ENCODE results near the gene CHST11. TPM values are rescaled to one million over a fixed set of nuclear protein-coding genes. Genes with fewer than 3 reads are reported as not detected.
A peak's percentile ranks its signal among the peaks of the same experiment; 100 is the strongest.
"Not testable (repeated sequence)": the region's sequence is repeated elsewhere in the genome, so short reads cannot be mapped to it uniquely, and the experiment has no call there.

Gene CHST11
- polyA plus RNA-seq, 3 donors: 7.0 to 8.0 (median 7.5) TPM

GRCh38 chr12:104602406-104602805, 145.7 kb downstream of the CHST11 start:
- no peak for DNase-seq (ENCODE audit: extremely low read depth in 1 of 11, low read depth in 9 of 11, low spot score in 4 of 11)

DNA sequence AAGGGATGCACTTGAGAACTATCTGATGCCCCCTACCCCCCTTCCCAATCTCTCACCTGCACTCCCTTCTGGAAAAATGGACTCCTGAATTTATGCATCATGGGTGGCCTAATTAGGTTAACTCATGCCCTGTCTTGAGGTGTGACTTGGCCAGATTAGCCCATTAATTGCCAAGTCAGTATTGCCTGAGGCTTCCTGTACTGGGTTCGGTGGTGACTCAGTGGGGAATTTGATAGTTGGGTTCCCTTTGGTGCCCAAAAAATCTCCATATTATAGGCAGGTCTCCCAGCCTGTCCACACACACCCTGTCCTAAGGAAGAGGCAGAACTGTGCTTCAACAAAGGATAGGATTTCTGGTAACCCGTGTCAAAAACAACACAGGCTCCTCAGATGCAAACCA, 146.1 kb downstream of the CHST11 start:
- DNase-seq (ENCODE audit: extremely low read depth in 1 of 11, low read depth in 9 of 11, low spot score in 4 of 11): no peak

GRCh38 chr12:104603545-104603973, 146.8 kb downstream of the CHST11 start:
- DNase-seq (ENCODE audit: extremely low read depth in 1 of 11, low read depth in 9 of 11, low spot score in 4 of 11): no peak

DNA sequence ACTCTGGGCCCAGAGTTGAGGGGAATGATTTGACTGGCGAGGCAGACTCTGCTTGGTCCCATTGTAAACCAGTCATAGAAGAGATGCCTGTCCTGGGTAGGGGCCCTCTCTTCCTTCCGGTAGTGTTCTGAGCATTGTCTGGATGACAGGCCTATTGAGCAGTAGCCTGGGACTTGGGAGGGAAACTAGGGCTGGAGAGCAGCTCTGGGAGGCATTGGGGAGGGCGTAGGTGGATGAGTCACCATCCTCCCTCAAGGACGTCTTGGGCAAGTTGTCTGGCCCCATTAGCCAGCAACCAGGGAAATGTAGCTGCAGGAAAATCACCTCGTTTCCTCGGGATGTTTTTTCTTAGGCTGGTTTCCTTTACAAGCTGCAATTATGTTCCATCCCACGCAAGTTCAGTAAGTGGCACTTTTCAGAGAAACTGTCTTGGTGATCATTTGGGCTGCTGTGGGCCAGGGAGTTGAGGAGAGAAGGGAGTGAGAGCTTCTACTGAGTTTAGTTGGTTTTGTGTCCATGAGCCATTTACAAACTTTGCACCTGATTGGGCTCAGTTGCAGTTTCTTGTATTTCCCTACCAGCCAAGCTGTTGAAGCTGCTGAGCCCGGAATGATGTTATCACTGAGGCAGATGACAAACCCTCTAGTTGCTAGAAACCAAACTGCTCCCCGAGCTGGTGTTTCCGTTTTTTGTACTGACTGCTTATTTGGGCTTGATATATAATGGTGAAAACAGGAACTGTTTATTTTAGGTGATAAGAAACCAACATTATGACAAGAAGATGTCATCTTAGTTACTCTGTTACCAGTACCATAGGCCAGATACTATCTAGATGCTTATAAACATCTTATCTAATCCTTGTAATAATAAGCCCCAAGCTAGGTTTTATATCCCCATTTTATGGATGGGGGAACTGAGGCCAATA, 147.6 kb downstream of the CHST11 start:
- DNase-seq (ENCODE audit: extremely low read depth in 1 of 11, low read depth in 9 of 11, low spot score in 4 of 11): peak in 1 of 11 donors; percentile 18

DNA sequence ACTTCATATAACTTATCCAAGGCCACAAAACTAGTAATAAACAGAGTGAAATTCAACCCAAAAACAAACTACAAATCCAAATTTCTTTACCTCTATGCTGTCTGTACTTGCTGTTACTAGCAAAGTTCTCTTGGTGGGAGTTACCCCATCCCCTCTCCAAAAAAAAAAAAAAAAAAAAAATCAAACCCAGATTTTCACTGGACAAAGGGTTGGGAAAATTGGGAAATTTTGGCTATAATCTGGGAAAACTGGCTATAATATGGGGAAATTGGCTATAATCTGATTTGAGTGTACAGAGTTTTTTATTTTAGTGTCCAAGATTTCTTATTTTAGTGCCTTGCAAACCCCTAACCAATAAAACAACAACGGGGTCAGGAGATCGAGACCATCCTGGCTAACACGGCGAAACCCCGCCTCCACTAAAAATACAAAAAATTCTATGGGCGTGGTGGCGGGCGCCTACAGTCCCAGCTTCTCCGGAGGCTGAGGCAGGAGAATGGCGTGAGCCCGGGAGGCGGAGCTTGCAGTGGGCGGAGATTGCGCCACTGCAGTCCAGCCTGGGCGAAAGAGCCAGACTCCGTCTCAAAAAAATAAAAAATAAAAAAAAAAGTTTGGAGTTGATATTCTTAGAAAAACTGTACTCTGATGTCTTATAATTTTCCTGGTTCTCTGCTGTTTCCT, 148.4 kb downstream of the CHST11 start:
- DNase-seq (ENCODE audit: extremely low read depth in 1 of 11, low read depth in 9 of 11, low spot score in 4 of 11): no peak

DNA sequence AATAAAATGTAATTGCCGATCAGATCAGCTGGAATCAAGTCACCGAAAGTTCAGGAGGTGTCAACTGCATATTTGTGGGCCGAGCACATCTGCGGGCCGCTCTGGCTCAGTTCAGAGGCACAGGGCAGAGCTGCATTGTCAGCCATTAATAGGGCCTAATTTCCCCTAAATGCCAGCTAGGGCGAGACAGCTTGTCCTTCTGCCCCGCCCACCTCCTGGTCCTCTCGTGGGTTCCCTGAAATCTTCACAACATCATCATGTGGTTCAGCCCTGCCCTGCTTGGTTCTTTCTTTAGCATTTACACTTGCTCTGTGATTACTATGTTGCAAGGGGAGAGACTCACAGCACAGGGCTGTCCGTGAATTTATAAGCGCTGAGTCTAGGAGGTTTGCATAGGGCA, 148.9 kb downstream of the CHST11 start:
- no peak for DNase-seq (ENCODE audit: extremely low read depth in 1 of 11, low read depth in 9 of 11, low spot score in 4 of 11)

DNA sequence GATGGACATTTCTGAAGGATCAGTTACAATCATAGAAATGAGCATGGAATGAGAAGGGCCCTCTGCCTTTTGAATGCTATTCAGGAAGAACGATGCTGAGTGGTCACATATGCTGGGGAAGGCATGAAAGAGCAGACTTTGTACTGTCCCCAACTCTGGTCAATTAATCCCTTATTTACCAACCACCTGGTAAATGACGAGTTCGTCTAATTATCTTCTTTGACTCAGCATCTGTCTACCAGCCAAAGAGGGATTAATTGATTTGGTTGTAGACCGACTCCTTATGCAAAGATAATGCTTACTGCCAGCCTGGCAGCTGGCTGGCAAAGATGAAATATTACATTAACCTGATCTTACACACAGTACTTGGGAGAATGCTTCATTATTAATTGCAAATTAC, 152.2 kb downstream of the CHST11 start:
- DNase-seq (ENCODE audit: extremely low read depth in 1 of 11, low read depth in 9 of 11, low spot score in 4 of 11): no peak

DNA sequence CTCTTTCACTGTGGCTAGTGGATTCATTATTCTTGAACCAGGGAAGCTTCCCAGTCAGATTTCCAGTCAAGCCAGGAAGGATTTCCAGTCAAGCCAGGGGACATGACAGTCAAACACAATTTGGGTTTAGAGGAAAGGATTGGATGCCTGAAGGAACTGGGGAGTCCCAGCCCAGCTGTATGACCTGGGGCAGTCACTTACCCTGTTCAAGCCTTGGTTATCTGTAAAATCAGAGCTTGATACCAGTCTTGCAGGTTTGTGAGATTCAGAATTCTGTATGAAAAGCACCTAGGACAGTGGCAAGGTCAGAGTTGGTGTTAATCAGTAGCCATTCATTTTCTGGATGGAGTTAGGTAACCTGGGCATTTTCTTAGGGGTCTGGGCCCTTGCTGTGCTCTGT, 152.7 kb downstream of the CHST11 start:
- no peak for DNase-seq (ENCODE audit: extremely low read depth in 1 of 11, low read depth in 9 of 11, low spot score in 4 of 11)

- no peak for DNase-seq (ENCODE audit: extremely low read depth in 1 of 11, low read depth in 9 of 11, low spot score in 4 of 11)
Measured at GRCh38 chr12:104610513-104611235, 153.9 kb downstream of the CHST11 start.

- DNase-seq (ENCODE audit: extremely low read depth in 1 of 11, low read depth in 9 of 11, low spot score in 4 of 11): no peak
Measured at GRCh38 chr12:104611671-104612070, 154.9 kb downstream of the CHST11 start.

- DNase-seq (ENCODE audit: extremely low read depth in 1 of 11, low read depth in 9 of 11, low spot score in 4 of 11): not testable (repeated sequence)
Measured at GRCh38 chr12:104613372-104613771, 156.6 kb downstream of the CHST11 start.

DNA sequence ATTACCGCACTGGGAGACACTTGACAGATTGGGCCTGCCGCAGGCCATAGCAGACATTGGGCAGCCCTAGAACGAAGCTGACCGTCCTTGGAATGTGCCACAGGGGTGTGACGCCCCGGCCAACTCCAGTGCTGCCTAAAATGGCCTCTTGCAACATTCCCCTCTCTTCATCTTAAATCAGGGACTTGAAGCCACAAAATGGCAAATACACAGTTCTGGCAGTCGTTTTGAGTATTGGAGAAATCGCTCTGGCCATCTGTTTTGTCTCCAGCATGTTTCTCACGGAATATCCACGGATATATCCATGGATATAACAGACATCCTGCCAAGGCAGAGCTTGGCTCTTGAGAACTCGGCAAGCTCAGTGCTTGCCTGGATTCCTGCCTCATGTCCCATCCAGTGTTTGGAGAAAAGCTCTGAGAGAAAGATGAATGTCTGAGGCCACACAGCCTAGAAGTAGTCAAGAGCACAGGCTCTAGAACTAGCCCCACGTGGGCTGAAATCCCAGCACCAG, 158.4 kb downstream of the CHST11 start:
- DNase-seq (ENCODE audit: extremely low read depth in 1 of 11, low read depth in 9 of 11, low spot score in 4 of 11): no peak

DNA sequence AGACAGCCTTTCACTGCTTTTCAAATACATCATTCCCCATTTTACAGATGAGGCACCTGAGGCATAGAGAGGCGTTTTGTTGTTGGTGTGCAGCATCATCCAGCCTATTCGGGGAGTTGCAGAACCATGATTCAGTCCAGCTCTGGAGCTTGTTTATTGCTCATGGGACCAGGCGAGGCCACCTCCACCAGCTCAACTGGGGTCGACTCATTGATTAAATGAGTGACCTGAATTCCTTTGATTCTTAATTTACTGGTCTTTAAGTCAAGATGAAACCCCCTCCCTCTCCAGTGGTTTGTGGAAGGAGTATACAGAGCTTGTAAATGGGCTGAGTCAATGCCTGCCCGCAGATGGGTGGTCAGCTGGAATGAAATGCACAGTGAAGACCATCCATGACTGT, 161.9 kb downstream of the CHST11 start:
- no peak for DNase-seq (ENCODE audit: extremely low read depth in 1 of 11, low read depth in 9 of 11, low spot score in 4 of 11)

- DNase-seq (ENCODE audit: extremely low read depth in 1 of 11, low read depth in 9 of 11, low spot score in 4 of 11): no peak
Measured at GRCh38 chr12:104619305-104619704, 162.6 kb downstream of the CHST11 start.

GRCh38 chr12:104620837-104621531, 164.2 kb downstream of the CHST11 start:
- DNase-seq (ENCODE audit: extremely low read depth in 1 of 11, low read depth in 9 of 11, low spot score in 4 of 11): no peak

DNA sequence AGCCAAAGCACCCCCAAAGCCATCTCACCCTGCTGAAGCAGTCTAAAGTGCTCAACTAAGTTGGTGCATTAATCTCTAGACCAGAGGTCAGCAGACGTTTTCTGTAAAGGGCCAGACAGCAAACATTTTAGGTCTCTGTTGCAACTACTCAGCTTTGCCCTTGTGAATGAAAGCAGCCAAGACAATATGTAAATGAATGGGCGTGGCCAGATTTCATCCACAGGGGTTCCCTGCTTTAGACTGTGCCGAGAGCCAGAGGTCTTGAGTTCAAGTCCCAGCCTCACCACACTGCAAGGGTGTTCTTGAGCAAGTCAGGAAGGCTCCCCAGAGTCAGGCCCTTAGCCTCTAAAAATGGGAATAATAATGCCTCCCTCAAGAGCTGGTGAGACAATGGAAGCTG, 166.2 kb downstream of the CHST11 start:
- no peak for DNase-seq (ENCODE audit: extremely low read depth in 1 of 11, low read depth in 9 of 11, low spot score in 4 of 11)

DNA sequence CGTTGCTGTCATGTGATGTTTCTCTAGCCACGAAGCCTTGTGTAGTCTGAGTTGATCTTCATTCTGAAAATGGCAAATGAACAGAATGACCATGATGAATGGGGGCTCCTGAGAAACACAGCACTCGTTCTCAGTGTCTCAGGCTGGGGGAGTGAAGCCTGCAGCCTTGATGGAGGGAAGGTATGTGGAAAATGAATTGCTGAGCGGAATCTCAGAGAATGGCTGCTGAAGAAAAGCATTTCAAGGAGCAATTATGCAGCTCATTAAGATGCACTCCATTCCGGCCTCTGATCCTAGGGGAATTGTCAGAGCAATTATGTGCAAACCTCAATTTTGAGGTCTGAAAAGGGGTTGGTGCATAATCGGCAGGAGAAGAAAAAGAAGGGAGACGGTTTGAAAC, 167.1 kb downstream of the CHST11 start:
- DNase-seq (ENCODE audit: extremely low read depth in 1 of 11, low read depth in 9 of 11, low spot score in 4 of 11): no peak

GRCh38 chr12:104624529-104624928, 167.8 kb downstream of the CHST11 start:
- no peak for DNase-seq (ENCODE audit: extremely low read depth in 1 of 11, low read depth in 9 of 11, low spot score in 4 of 11)
